ENCODE results near the gene NDUFS7.

NDUFS7 gene

GRCh38 chr19:1399745-1400144 is 16.0 kb downstream of the NDUFS7 start:
- Histone ChIP-seq H3K9me3 (ENCODE audit: severe bottlenecking) (no peaks in the 10 kb centered on the region), H3K27ac (ENCODE audit: poor library complexity, severe bottlenecking) (no peak overlapping the region), H3K27me3 (ENCODE audit: insufficient read depth, poor library complexity, severe bottlenecking) (no peaks in the 10 kb centered on the region), H3K36me3 (ENCODE audit: low read depth) (no peaks in the 10 kb centered on the region), H3K4me1 (ENCODE audit: insufficient read depth, poor library complexity, severe bottlenecking) (peaks cover 7% of the 10 kb centered on the region), H3K4me3 (ENCODE audit: severe bottlenecking) (no peak overlapping the region)
- no peak for TF ChIP-seq CTCF (IDR thresholded peaks at IDR 0.05; ENCODE audit: poor library complexity, severe bottlenecking)
- DNase-seq (ENCODE audit: low spot score) (no peak), ATAC-seq (ENCODE audit: low read depth) (no peak)

- no peaks in the 10 kb centered on the region for H3K36me3 ChIP-seq (ENCODE audit: low read depth)
- peak overlapping the region; percentile 34 for H3K4me3 ChIP-seq (ENCODE audit: severe bottlenecking)
- no peaks in the 10 kb centered on the region for H3K9me3 ChIP-seq (ENCODE audit: severe bottlenecking)
- no peak for TF ChIP-seq CTCF (IDR thresholded peaks at IDR 0.05; ENCODE audit: poor library complexity, severe bottlenecking)
- DNase-seq (ENCODE audit: low spot score) (no peak), ATAC-seq (ENCODE audit: low read depth) (peak; percentile 35; the same call in 1 of the 3 replicates)
- no peak overlapping the region for H3K27ac ChIP-seq (ENCODE audit: poor library complexity, severe bottlenecking)
- peaks cover 5% of the 10 kb centered on the region for H3K4me1 ChIP-seq (ENCODE audit: insufficient read depth, poor library complexity, severe bottlenecking)
- H3K27me3 ChIP-seq (ENCODE audit: insufficient read depth, poor library complexity, severe bottlenecking), result no peaks in the 10 kb centered on the region
Observed at GRCh38 chr19:1400281-1401137, 16.8 kb downstream of the NDUFS7 start.

DNA sequence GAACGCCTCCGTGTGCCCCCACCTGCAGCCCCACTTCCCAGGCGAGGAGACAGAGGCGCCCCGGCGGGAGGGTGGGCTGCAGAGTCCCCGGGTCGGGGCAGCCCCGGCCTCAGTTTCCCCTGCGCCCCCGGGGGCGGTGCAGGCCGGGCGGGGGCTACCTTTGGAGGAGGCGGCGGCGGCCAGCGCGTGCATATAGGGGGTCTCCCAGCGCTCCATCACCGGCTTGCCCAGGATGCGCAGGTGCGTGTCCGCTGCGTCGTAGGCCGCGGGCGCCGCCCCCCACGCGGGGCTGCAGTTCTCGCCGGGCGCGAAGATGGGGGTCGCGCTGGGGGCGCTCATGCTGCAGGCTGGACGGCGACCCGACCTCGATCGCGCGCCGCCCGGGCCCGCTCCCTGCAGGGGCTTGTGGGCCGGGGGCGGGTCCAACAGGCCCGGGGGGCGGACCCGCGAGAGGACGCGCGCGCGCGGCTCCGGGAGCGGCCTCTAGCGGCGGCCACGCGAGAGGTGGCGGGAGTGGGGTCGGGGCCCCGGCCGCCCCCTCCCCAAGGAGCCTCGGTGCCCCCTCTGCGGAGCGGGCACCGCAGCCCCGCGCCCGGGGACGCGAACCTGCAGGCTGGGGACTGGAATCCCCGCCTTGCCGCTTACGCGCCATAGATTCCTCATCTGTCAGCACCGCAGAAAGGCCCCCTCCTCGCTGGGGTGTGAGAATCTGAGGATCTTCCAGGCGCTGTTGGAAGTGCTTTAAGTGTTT is 17.6 kb downstream of the NDUFS7 start, which contains the start of gene GAMT:
GAMT (minus strand) TSS at position 405 of the 751 bp plus-strand sequence; CDS start at position 339, 66 bp downstream.
- no peaks in the 10 kb centered on the region for H3K27me3 ChIP-seq (ENCODE audit: insufficient read depth, poor library complexity, severe bottlenecking)

DNA sequence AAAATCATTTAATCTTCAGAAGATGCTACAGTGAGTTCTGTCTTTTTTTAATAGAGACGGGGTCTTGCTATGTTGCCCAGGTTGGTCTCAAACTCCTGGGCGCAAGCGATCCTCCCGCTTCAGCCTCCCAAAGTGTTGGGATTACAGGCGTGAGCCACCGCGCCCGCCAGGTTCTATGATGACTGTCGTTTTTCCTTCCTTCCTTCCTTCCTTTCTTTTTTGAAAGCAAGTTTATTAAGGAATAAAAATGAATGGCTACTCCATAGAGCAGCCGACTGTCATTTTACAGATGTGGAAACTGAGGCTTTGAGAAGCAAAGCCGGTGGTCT is 18.1 kb downstream of the NDUFS7 start:
- no peaks in the 10 kb centered on the region for H3K9me3 ChIP-seq (ENCODE audit: severe bottlenecking)
- no peaks in the 10 kb centered on the region for H3K36me3 ChIP-seq (ENCODE audit: low read depth)
- no peaks in the 10 kb centered on the region for H3K27me3 ChIP-seq (ENCODE audit: insufficient read depth, poor library complexity, severe bottlenecking)
- no peak for ATAC-seq (ENCODE audit: low read depth)
- H3K4me3 ChIP-seq (ENCODE audit: severe bottlenecking), result no peak overlapping the region
- no peak overlapping the region for H3K27ac ChIP-seq (ENCODE audit: poor library complexity, severe bottlenecking)
- no peak for TF ChIP-seq CTCF (IDR thresholded peaks at IDR 0.05; ENCODE audit: poor library complexity, severe bottlenecking)
- DNase-seq (ENCODE audit: low spot score), result no peak
- H3K4me1 ChIP-seq (ENCODE audit: insufficient read depth, poor library complexity, severe bottlenecking), result peaks cover 5% of the 10 kb centered on the region

More for the DNA sequence above, 17.6 kb downstream of the NDUFS7 start, which contains the start of gene GAMT:
- Histone ChIP-seq H3K27ac (ENCODE audit: poor library complexity, severe bottlenecking) (no peak within 1 kb of the TSS), H3K4me1 (ENCODE audit: insufficient read depth, poor library complexity, severe bottlenecking) (peaks cover 5% of the 10 kb centered on the region), H3K4me3 (ENCODE audit: severe bottlenecking) (peak within 1 kb of the TSS; percentile 34), H3K9me3 (ENCODE audit: severe bottlenecking) (no peaks in the 10 kb centered on the region), H3K36me3 (ENCODE audit: low read depth) (no peaks in the 10 kb centered on the region)
- ATAC-seq (ENCODE audit: low read depth), result no peak
- TF ChIP-seq CTCF (IDR thresholded peaks at IDR 0.05; ENCODE audit: poor library complexity, severe bottlenecking), result peak; percentile 53
- no peak for DNase-seq (ENCODE audit: low spot score)
